PC-9 (cell line): ENCODE data around the gene GMIP. TPM values are rescaled to one million over a fixed set of nuclear protein-coding genes. Genes with fewer than 3 reads are reported as not detected.

Experiments
- BruUV-seq: library from RNA; stranded (reverse); fragments of 400-500 nt; replicated peaks from 2 replicates; lab custom pipeline; 2021; lab: Mats Ljungman, UMichigan
- CTCF ChIA-PET: fragments of 300-600 bp; sonication (Branson Sonifier 250); formaldehyde crosslinking; loops from one replicate; lab custom pipeline; 2022; ENCODE audit warnings: antibody characterized with exemption; lab: Charles Lee
- POLR2A ChIA-PET: fragments of 300-600 bp; sonication (Branson Sonifier 250); formaldehyde crosslinking; loops from one replicate; lab custom pipeline; 2022; ENCODE audit warnings: antibody characterized with exemption; ENCODE audit not compliant: unreplicated experiment; lab: Charles Lee
- DNase-seq, 2 experiments: peaks; one replicate each; pipeline versions ENCODE4 v3.0.0 to v3.0.0-alpha.2; 2015 to 2022; ENCODE audit warnings: mixed read lengths in 1 of 2
- H2AFZ ChIP-seq: fragments of 200-600 bp; sonication (generic); 2 replicates; pipeline ENCODE4 v1.8.1; 2017; ENCODE audit warnings: antibody characterized with exemption
- H3F3A ChIP-seq: fragments of 200-600 bp; sonication (generic); 2 replicates; pipeline ENCODE4 v1.8.1; 2017; ENCODE audit warnings: antibody characterized with exemption, mild to moderate bottlenecking, low read depth; ENCODE audit not compliant: insufficient read depth
- H3K27ac ChIP-seq: fragments of 200-600 bp; sonication (generic); 2 replicates; pipeline ENCODE4 v1.6.1; 2016; ENCODE audit warnings: mixed run types
- H3K27me3 ChIP-seq: fragments of 200-600 bp; sonication (generic); 2 replicates; pipeline ENCODE4 v1.6.1; 2016; ENCODE audit warnings: low read depth, mixed run types; ENCODE audit not compliant: insufficient read depth
- H3K36me3 ChIP-seq: fragments of 200-600 bp; sonication (generic); 2 replicates; pipeline ENCODE4 v1.6.1; 2016; ENCODE audit warnings: low read depth, mixed run types
- H3K4me1 ChIP-seq: fragments of 200-600 bp; sonication (generic); replicated peaks from 2 replicates; pipeline ENCODE4 v1.6.1; 2016; ENCODE audit warnings: mixed run types; ENCODE audit not compliant: insufficient read depth
- H3K4me2 ChIP-seq: fragments of 200-600 bp; sonication (generic); 2 replicates; pipeline ENCODE4 v1.6.1; 2017; ENCODE audit warnings: mixed run types
- H3K4me3 ChIP-seq: fragments of 200-600 bp; sonication (generic); 2 replicates; pipeline ENCODE4 v1.6.1; 2016; ENCODE audit warnings: mixed run types
- H3K79me2 ChIP-seq: fragments of 200-600 bp; sonication (generic); 2 replicates; pipeline ENCODE4 v1.6.1; 2017; ENCODE audit warnings: low read depth, mixed run types
- H3K9me2 ChIP-seq: fragments of 200-600 bp; sonication (generic); 2 replicates; pipeline ENCODE4 v1.8.1; 2017; ENCODE audit warnings: mild to moderate bottlenecking; ENCODE audit not compliant: insufficient read depth
- H3K9me3 ChIP-seq: fragments of 200-600 bp; sonication (generic); 2 replicates; pipeline ENCODE4 v1.8.1; 2016; ENCODE audit warnings: low read depth; ENCODE audit not compliant: insufficient read depth
- H4K20me1 ChIP-seq: fragments of 200-600 bp; sonication (generic); 2 replicates; pipeline ENCODE4 v1.8.1; 2017; ENCODE audit not compliant: insufficient read depth
- EZH2 ChIP-seq: fragments of 200-600 bp; sonication (generic); IDR thresholded peaks from 2 replicates; pipeline ENCODE4 v1.8.0; 2017; ENCODE audit warnings: antibody characterized with exemption, low read depth
- intact Hi-C: fragments of 100-400 bp; cut with micrococcal nuclease; formaldehyde crosslinking; loops from one replicate; pipeline ENCODE4 v1.10.0; 2022; ENCODE audit not compliant: unreplicated experiment
- total RNA-seq: library from RNA; stranded (reverse); gene quantifications from 2 replicates; pipeline ENCODE4 v1.2.3, GENCODE V29; 2021
- TF ChIP-seq, protein P1 (sequence below): fragments of 200-600 bp; sonication (generic); conservative IDR thresholded peaks from 2 replicates; pipeline ENCODE4 v1.6.1; 2017; ENCODE audit warnings: mixed run types, antibody characterized with exemption, mild to moderate bottlenecking, moderate library complexity

GMIP gene
- total RNA-seq, 1 experiment from 2014 or later, result 15.4 TPM

DNA sequence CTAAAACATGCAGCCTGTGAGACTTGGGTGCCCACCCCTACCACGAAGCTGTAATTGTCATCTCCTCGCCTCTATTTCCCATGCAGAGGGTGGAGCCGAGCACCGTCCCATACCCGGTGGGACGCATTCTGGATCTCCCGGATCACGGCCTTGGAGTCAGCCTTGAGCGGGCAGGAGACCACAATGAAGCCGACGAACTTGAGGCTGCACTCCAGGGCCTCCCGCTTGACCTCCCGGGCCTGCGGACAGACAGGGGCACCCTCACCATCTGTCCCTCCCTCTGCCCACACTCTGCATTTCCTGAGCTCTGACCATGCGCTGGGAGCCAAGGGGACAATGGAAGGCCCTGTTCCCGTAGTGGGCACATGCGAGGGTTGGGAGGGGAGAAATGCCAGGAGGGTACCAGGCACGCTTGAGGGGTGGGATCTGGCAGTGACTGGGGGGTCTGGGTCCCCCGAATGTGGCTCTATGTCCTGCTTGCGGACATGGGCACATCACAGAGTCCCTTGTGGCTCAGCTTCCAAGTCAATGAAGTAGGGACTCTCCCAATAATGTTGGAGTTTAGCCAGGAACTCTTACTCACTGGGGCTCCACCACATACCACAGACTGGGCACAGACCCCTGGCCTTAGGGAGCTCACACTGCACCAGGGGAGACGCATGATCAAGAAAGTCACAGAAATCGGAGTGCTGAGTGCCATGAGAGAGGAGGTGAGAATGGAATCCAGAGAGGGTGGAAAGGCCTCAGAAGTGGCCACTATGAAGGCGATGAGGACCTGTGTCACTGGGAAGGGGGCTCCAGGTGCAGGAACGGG is 9.2 kb upstream of the GMIP start:
- H3K27me3 ChIP-seq, result no peaks in the 10 kb centered on the region
- intact Hi-C loops, result no loop called here
- no TSS peak for BruUV-seq
- peaks cover 24% of the 10 kb centered on the region; the same call in 1 of the 2 replicates for H3K36me3 ChIP-seq
- no peak overlapping the region for H2AFZ ChIP-seq
- no peak for TF ChIP-seq EZH2
- TF ChIP-seq, protein P1, sequence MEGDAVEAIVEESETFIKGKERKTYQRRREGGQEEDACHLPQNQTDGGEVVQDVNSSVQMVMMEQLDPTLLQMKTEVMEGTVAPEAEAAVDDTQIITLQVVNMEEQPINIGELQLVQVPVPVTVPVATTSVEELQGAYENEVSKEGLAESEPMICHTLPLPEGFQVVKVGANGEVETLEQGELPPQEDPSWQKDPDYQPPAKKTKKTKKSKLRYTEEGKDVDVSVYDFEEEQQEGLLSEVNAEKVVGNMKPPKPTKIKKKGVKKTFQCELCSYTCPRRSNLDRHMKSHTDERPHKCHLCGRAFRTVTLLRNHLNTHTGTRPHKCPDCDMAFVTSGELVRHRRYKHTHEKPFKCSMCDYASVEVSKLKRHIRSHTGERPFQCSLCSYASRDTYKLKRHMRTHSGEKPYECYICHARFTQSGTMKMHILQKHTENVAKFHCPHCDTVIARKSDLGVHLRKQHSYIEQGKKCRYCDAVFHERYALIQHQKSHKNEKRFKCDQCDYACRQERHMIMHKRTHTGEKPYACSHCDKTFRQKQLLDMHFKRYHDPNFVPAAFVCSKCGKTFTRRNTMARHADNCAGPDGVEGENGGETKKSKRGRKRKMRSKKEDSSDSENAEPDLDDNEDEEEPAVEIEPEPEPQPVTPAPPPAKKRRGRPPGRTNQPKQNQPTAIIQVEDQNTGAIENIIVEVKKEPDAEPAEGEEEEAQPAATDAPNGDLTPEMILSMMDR, result no peak
- no peak for DNase-seq
- no peak overlapping the region for H3K4me2 ChIP-seq
- no peaks in the 10 kb centered on the region for H3F3A ChIP-seq
- no peaks in the 10 kb centered on the region for H3K9me2 ChIP-seq
- no peak overlapping the region for H3K27ac ChIP-seq
- H4K20me1 ChIP-seq, result no peaks in the 10 kb centered on the region
- no peaks in the 10 kb centered on the region for H3K9me3 ChIP-seq
- H3K4me3 ChIP-seq, result no peak overlapping the region
- POLR2A ChIA-PET, result no interaction called here
- no peaks in the 10 kb centered on the region for H3K79me2 ChIP-seq
- CTCF ChIA-PET, result no interaction called here
- H3K4me1 ChIP-seq, result no peaks in the 10 kb centered on the region

DNA sequence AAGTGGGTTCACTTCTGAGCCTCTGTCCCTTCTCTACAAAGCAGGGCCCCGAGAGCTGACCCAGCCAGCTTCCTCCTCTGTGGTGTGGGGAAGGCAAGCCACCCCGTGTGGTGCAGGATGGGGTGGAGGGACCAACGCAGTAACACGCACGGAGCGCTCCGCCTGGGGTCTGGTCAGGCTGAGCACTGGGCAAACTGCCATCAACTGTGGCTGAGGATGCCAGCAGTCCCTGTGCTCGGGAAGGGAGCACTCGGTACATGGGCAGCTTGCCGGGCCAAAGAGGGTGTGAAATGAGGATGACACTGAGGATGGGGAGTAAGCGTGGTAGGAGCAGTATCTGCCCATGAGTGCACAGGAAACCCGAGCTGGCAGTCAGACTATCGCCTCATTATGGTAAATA is 7.6 kb upstream of the GMIP start:
- Histone ChIP-seq H3K4me1 (no peaks in the 10 kb centered on the region), H3K9me2 (no peaks in the 10 kb centered on the region), H3K36me3 (peaks cover 9% of the 10 kb centered on the region; the same call in 1 of the 2 replicates), H2AFZ (no peak overlapping the region), H3K27ac (no peak overlapping the region), H3F3A (no peaks in the 10 kb centered on the region), H3K9me3 (no peaks in the 10 kb centered on the region), H4K20me1 (no peaks in the 10 kb centered on the region), H3K4me3 (no peak overlapping the region), H3K79me2 (no peaks in the 10 kb centered on the region), H3K27me3 (no peaks in the 10 kb centered on the region), H3K4me2 (no peak overlapping the region)
- ChIA-PET CTCF (no interaction called here), POLR2A (no interaction called here)
- intact Hi-C loops, result no loop called here
- TF ChIP-seq, protein P1, result no peak
- no peak for TF ChIP-seq EZH2
- BruUV-seq, result no TSS peak
- DNase-seq, result no peak

DNA sequence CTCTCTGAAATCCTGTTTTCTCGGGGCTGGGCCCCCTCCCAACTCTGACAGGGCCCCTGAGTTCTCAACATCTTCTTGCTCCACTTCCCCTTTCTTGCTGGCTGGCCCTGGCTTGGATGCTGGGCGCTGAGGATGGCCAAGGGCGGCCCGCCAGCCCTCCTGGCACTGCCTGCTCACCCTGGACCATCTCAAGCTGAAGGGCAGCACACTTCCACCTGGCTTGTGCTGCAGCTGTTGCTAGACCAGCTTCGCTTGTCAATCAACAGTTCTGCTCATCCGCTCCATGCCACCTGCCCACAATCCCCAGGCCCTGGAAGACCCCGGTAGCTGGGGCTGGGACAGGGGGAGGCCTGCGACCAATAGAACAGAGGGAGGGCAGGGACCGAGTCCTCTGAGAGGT is 6.9 kb upstream of the GMIP start:
- no peaks in the 10 kb centered on the region for H3K9me2 ChIP-seq
- intact Hi-C loops, result no loop called here
- no peaks in the 10 kb centered on the region for H3K9me3 ChIP-seq
- no peaks in the 10 kb centered on the region for H4K20me1 ChIP-seq
- H3K4me2 ChIP-seq, result no peak overlapping the region
- POLR2A ChIA-PET, result no interaction called here
- H3K36me3 ChIP-seq, result peaks cover 10% of the 10 kb centered on the region; the same call in 1 of the 2 replicates
- TF ChIP-seq, protein P1, result no peak
- no peak for TF ChIP-seq EZH2
- H3K27me3 ChIP-seq, result no peaks in the 10 kb centered on the region
- no peak for DNase-seq
- no peaks in the 10 kb centered on the region for H3K79me2 ChIP-seq
- no peak overlapping the region for H2AFZ ChIP-seq
- no peaks in the 10 kb centered on the region for H3K4me1 ChIP-seq
- H3F3A ChIP-seq, result peaks cover under 1% of the 10 kb centered on the region; the same call in 1 of the 2 replicates
- BruUV-seq, result no TSS peak
- CTCF ChIA-PET, result no interaction called here
- H3K27ac ChIP-seq, result no peak overlapping the region
- H3K4me3 ChIP-seq, result no peak overlapping the region
